HEK293 (cell line): ENCODE results near the gene UPB1.

Experiments used
- CTCF ChIA-PET: fragments of 350-600 bp; formaldehyde crosslinking; extraction: SDS; loops from one replicate; lab custom pipeline; 2021; ENCODE audit warnings: antibody characterized with exemption; lab: Yijun Ruan, JAX
- POLR2A ChIA-PET: fragments of 300-600 bp; formaldehyde crosslinking; extraction: SDS; loops from one replicate; lab custom pipeline; 2020; ENCODE audit warnings: antibody characterized with exemption, inconsistent platforms; lab: Yijun Ruan, JAX
- H3K27ac ChIP-seq: fragments of 200-500 bp; sonication (Bioruptor generic); 2 replicates; pipeline ENCODE4 v1.5.1; 2014; ENCODE audit warnings: low read depth, low read length, control low read depth, inconsistent platforms; ENCODE audit errors: extremely low read depth
- H3K36me3 ChIP-seq, 2 experiments: fragments of 200-500 bp in 1 of 2; sonication (Bioruptor generic) in 1 of 2; 1 replicate in 1 of 2; 2 replicates in 1 of 2; pipeline ENCODE4 v1.5.1; 2014 to 2017; ENCODE audit warnings: inconsistent platforms in 2 of 2, low read length in 2 of 2; ENCODE audit not compliant: control insufficient read depth in 2 of 2, insufficient read depth in 1 of 2
- H3K4me1 ChIP-seq: fragments of 200-500 bp; sonication (Bioruptor generic); 2 replicates; pipeline ENCODE4 v1.5.1; 2014; ENCODE audit warnings: mild to moderate bottlenecking, low read length, inconsistent platforms; ENCODE audit not compliant: control insufficient read depth, insufficient read depth
- H3K4me3 ChIP-seq: 2 replicates; pipeline ENCODE4 v1.5.1; 2011; ENCODE audit warnings: low read depth, mild to moderate bottlenecking, control low read depth, low read length, moderate library complexity
- H3K9me3 ChIP-seq: fragments of 200-500 bp; sonication (Bioruptor generic); 2 replicates; pipeline ENCODE4 v1.5.1; 2014; ENCODE audit warnings: low read depth, low read length, inconsistent platforms; ENCODE audit not compliant: control insufficient read depth, insufficient read depth
- BCL11A ChIP-seq: fragments of 450-650 bp; formaldehyde crosslinking; IDR thresholded peaks from 2 replicates; pipeline ENCODE4 v1.5.1; 2016; ENCODE audit warnings: low read depth, missing biosample characterization, missing genetic modification characterization
- OSR2 ChIP-seq: fragments of 450-650 bp; formaldehyde crosslinking; IDR thresholded peaks from 2 replicates; pipeline ENCODE4 v1.5.1; 2016; ENCODE audit warnings: missing biosample characterization, missing genetic modification characterization
- SALL2 ChIP-seq: fragments of 450-650 bp; formaldehyde crosslinking; IDR thresholded peaks from 2 replicates; pipeline ENCODE4 v1.5.0; 2017; ENCODE audit warnings: missing biosample characterization, mild to moderate bottlenecking, missing genetic modification characterization, borderline replicate concordance
- ZBTB8A ChIP-seq: fragments of 450-650 bp; formaldehyde crosslinking; IDR thresholded peaks from 2 replicates; pipeline ENCODE4 v1.5.1; 2016; ENCODE audit warnings: missing biosample characterization, missing genetic modification characterization
- ZNF214 ChIP-seq: fragments of 450-650 bp; formaldehyde crosslinking; IDR thresholded peaks from 2 replicates; pipeline ENCODE4 v1.5.1; 2017; ENCODE audit warnings: missing biosample characterization, mild to moderate bottlenecking, missing genetic modification characterization, borderline replicate concordance
- ZNF311 ChIP-seq: fragments of 450-650 bp; formaldehyde crosslinking; IDR thresholded peaks from 2 replicates; pipeline ENCODE4 v1.5.1; 2017; ENCODE audit warnings: missing biosample characterization, missing genetic modification characterization, borderline replicate concordance
- ZNF324 ChIP-seq: fragments of 450-650 bp; formaldehyde crosslinking; IDR thresholded peaks from 2 replicates; pipeline ENCODE4 v1.5.1; 2016; ENCODE audit warnings: missing biosample characterization, missing genetic modification characterization
- ZNF37A ChIP-seq: fragments of 450-650 bp; IDR thresholded peaks from 2 replicates; pipeline ENCODE4 v1.5.1; 2018; ENCODE audit warnings: missing biosample characterization, missing genetic modification characterization
- ZNF416 ChIP-seq: fragments of 450-650 bp; formaldehyde crosslinking; IDR thresholded peaks from 2 replicates; pipeline ENCODE4 v1.5.1; 2016; ENCODE audit warnings: missing biosample characterization, missing genetic modification characterization
- ZNF48 ChIP-seq: fragments of 450-650 bp; formaldehyde crosslinking; IDR thresholded peaks from 2 replicates; pipeline ENCODE4 v1.5.1; 2016; ENCODE audit warnings: missing biosample characterization, missing genetic modification characterization
- ZNF654 ChIP-seq: fragments of 450-650 bp; formaldehyde crosslinking; IDR thresholded peaks from 2 replicates; pipeline ENCODE4 v1.5.1; 2016; ENCODE audit warnings: low read depth, missing biosample characterization, missing genetic modification characterization
- ZNF707 ChIP-seq: fragments of 450-650 bp; formaldehyde crosslinking; IDR thresholded peaks from 2 replicates; pipeline ENCODE4 v1.5.1; 2016; ENCODE audit warnings: missing biosample characterization, missing genetic modification characterization
- ZNF747 ChIP-seq: fragments of 450-650 bp; formaldehyde crosslinking; IDR thresholded peaks from 2 replicates; pipeline ENCODE4 v1.5.1; 2016; ENCODE audit warnings: missing biosample characterization, missing genetic modification characterization
- TF ChIP-seq, protein P1 (sequence below): fragments of 450-650 bp; formaldehyde crosslinking; IDR thresholded peaks from 2 replicates; pipeline ENCODE4 v1.5.1; 2016; ENCODE audit warnings: missing biosample characterization, missing genetic modification characterization
- TF ChIP-seq, protein P2 (sequence below): fragments of 450-650 bp; formaldehyde crosslinking; IDR thresholded peaks from 2 replicates; pipeline ENCODE4 v1.5.1; 2016; ENCODE audit warnings: missing biosample characterization, missing genetic modification characterization
- TF ChIP-seq, protein P3 (sequence below): fragments of 450-650 bp; formaldehyde crosslinking; IDR thresholded peaks from 2 replicates; pipeline ENCODE4 v1.5.1; 2016; ENCODE audit warnings: missing biosample characterization, missing genetic modification characterization
- TF ChIP-seq, protein P4 (sequence below): fragments of 450-650 bp; formaldehyde crosslinking; IDR thresholded peaks from 2 replicates; pipeline ENCODE4 v1.5.1; 2016; ENCODE audit warnings: missing biosample characterization, missing genetic modification characterization

Gene UPB1

DNA sequence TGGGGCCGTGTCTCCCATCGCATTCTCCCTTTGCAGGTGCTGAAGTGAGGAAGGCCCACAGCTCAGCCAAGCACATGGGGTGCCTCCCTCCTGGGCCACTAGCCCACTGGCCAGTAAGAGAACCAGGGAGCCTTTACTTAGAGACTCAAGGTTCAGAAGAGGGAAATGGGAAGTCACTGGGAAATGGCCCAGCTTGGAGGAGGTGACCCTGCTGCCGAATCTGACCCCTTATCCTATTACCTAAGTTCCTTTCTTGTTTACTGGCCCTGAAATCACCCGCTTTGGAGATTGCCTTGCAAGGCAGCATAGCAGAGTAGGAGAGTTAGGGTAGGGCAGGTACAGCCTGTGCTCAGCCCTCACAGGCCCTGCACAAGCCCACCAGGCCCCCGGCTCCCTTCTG, 24.4 kb downstream of the UPB1 start:
- CTCF ChIA-PET: interaction anchor here (0.8 kb wide), 1 partner anchor 98 kb away, joined by 3 read pairs; no protein-coding TSS in a partner anchor
- TF ChIP-seq ZNF416 (tag by site-specific recombination): no peak
- TF ChIP-seq, protein P1, sequence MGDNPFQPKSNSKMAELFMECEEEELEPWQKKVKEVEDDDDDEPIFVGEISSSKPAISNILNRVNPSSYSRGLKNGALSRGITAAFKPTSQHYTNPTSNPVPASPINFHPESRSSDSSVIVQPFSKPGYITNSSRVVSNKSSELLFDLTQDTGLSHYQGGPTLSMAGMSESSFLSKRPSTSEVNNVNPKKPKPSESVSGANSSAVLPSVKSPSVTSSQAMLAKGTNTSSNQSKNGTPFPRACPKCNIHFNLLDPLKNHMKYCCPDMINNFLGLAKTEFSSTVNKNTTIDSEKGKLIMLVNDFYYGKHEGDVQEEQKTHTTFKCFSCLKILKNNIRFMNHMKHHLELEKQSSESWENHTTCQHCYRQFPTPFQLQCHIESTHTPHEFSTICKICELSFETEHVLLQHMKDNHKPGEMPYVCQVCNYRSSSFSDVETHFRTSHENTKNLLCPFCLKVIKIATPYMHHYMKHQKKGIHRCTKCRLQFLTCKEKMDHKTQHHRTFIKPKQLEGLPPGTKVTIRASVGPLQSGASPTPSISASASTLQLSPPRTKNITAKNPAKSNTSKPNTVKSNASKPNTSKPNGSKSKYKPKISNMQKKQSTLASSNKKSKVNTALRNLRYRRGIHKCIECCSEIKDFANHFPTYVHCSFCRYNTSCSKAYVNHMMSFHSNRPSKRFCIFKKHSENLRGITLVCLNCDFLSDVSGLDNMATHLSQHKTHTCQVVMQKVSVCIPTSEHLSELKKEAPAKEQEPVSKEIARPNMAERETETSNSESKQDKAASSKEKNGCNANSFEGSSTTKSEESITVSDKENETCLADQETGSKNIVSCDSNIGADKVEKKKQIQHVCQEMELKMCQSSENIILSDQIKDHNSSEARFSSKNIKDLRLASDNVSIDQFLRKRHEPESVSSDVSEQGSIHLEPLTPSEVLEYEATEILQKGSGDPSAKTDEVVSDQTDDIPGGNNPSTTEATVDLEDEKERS (tag by site-specific recombination): no peak
- no peak for TF ChIP-seq OSR2 (tag by site-specific recombination)
- TF ChIP-seq, protein P2, sequence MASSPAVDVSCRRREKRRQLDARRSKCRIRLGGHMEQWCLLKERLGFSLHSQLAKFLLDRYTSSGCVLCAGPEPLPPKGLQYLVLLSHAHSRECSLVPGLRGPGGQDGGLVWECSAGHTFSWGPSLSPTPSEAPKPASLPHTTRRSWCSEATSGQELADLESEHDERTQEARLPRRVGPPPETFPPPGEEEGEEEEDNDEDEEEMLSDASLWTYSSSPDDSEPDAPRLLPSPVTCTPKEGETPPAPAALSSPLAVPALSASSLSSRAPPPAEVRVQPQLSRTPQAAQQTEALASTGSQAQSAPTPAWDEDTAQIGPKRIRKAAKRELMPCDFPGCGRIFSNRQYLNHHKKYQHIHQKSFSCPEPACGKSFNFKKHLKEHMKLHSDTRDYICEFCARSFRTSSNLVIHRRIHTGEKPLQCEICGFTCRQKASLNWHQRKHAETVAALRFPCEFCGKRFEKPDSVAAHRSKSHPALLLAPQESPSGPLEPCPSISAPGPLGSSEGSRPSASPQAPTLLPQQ: no peak
- no peak for TF ChIP-seq ZNF654 (tag by site-specific recombination)
- no peak for TF ChIP-seq ZNF48
- TF ChIP-seq ZNF37A (tag by site-specific recombination): no peak
- no peak for TF ChIP-seq SALL2 (tag by site-specific recombination)
- no peak for TF ChIP-seq ZNF324 (tag by site-specific recombination)
- TF ChIP-seq, protein P3, sequence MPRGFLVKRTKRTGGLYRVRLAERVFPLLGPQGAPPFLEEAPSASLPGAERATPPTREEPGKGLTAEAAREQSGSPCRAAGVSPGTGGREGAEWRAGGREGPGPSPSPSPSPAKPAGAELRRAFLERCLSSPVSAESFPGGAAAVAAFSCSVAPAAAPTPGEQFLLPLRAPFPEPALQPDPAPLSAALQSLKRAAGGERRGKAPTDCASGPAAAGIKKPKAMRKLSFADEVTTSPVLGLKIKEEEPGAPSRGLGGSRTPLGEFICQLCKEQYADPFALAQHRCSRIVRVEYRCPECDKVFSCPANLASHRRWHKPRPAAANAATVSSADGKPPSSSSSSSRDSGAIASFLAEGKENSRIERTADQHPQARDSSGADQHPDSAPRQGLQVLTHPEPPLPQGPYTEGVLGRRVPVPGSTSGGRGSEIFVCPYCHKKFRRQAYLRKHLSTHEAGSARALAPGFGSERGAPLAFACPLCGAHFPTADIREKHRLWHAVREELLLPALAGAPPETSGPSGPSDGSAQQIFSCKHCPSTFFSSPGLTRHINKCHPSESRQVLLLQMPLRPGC (tag by site-specific recombination): no peak
- TF ChIP-seq ZNF311 (tag by site-specific recombination): no peak
- TF ChIP-seq, protein P4, sequence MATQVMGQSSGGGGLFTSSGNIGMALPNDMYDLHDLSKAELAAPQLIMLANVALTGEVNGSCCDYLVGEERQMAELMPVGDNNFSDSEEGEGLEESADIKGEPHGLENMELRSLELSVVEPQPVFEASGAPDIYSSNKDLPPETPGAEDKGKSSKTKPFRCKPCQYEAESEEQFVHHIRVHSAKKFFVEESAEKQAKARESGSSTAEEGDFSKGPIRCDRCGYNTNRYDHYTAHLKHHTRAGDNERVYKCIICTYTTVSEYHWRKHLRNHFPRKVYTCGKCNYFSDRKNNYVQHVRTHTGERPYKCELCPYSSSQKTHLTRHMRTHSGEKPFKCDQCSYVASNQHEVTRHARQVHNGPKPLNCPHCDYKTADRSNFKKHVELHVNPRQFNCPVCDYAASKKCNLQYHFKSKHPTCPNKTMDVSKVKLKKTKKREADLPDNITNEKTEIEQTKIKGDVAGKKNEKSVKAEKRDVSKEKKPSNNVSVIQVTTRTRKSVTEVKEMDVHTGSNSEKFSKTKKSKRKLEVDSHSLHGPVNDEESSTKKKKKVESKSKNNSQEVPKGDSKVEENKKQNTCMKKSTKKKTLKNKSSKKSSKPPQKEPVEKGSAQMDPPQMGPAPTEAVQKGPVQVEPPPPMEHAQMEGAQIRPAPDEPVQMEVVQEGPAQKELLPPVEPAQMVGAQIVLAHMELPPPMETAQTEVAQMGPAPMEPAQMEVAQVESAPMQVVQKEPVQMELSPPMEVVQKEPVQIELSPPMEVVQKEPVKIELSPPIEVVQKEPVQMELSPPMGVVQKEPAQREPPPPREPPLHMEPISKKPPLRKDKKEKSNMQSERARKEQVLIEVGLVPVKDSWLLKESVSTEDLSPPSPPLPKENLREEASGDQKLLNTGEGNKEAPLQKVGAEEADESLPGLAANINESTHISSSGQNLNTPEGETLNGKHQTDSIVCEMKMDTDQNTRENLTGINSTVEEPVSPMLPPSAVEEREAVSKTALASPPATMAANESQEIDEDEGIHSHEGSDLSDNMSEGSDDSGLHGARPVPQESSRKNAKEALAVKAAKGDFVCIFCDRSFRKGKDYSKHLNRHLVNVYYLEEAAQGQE: no peak
- no peak for TF ChIP-seq ZNF707 (tag by site-specific recombination)
- TF ChIP-seq ZBTB8A (tag by site-specific recombination): no peak
- TF ChIP-seq ZNF747 (tag by site-specific recombination): no peak
- no peak for TF ChIP-seq ZNF214 (tag by site-specific recombination)
- no peak for TF ChIP-seq BCL11A (tag by site-specific recombination)
- POLR2A ChIA-PET: no interaction called here

More for the DNA sequence above, 24.4 kb downstream of the UPB1 start:
- H3K27ac ChIP-seq: no peak overlapping the region
- H3K36me3 ChIP-seq: no peaks in the 10 kb centered on the region
- H3K9me3 ChIP-seq: no peaks in the 10 kb centered on the region
- H3K4me1 ChIP-seq: peaks cover 7% of the 10 kb centered on the region; the same call in 1 of the 2 replicates
- H3K4me3 ChIP-seq: no peak overlapping the region
